Upper lobe of left lung (tissue), 6 donors: Measurements from ENCODE around the gene OR52N1. TPM values are rescaled to one million over a fixed set of nuclear protein-coding genes. Genes with fewer than 3 reads are reported as not detected.

Experiments used
- ATAC-seq, 2 donors: fragments of 200-7000 bp; cut with Tn5 transposase; one replicate each; pipeline ENCODE4 v1.9.1; 2022; ENCODE audit warnings: mild to moderate bottlenecking in 2 of 2, moderate library complexity in 2 of 2; ENCODE audit not compliant: low FRiP score in 2 of 2
- DNase-seq, 2 donors: peaks; one replicate each; pipeline ENCODE4 v3.0.0-alpha.2; 2019 to 2020
- H3K27ac ChIP-seq, 4 donors: fragments of 200-600 bp; sonication (generic); one replicate each; pipeline ENCODE4 v1.5.1; 2016 to 2019
- H3K27me3 ChIP-seq, 4 donors: fragments of 200-600 bp; sonication (generic); one replicate each; pipeline ENCODE4 v1.5.1; 2017 to 2019
- H3K36me3 ChIP-seq, 4 donors: fragments of 200-600 bp; sonication (generic); one replicate each; pipeline ENCODE4 v1.5.1; 2016 to 2019
- H3K4me1 ChIP-seq, 4 donors: fragments of 200-600 bp; sonication (generic); one replicate each; pipeline ENCODE4 v1.5.1; 2018 to 2019
- H3K4me3 ChIP-seq, 4 donors: fragments of 200-600 bp; sonication (generic); one replicate each; pipeline ENCODE4 v1.5.1; 2017 to 2019; ENCODE audit warnings: mild to moderate bottlenecking in 2 of 4, moderate library complexity in 1 of 4
- H3K9me3 ChIP-seq, 4 donors: fragments of 200-600 bp; sonication (generic); one replicate each; pipeline ENCODE4 v1.5.1; 2018 to 2019
- CTCF ChIP-seq, 6 experiments: fragments of 450-650 bp in 4 of 6; fragments of 200-600 bp in 2 of 6; sonication (generic) in 2 of 6; IDR thresholded peaks; one replicate each; pipeline ENCODE4 v1.5.1; 2016 to 2019; ENCODE audit warnings: antibody characterized with exemption in 6 of 6
- EP300 ChIP-seq, 4 donors: sonication (generic); formaldehyde crosslinking; IDR thresholded peaks; one replicate each; pipeline ENCODE4 v1.5.1; 2017; ENCODE audit warnings: antibody characterized with exemption in 4 of 4, control low read depth in 2 of 4
- POLR2A ChIP-seq, 4 donors: fragments of 450-650 bp; IDR thresholded peaks; one replicate each; pipeline ENCODE4 v1.5.1; 2016 to 2017; ENCODE audit warnings: antibody characterized with exemption in 4 of 4, mild to moderate bottlenecking in 2 of 4
- POLR2AphosphoS5 ChIP-seq, 2 donors: sonication (generic); formaldehyde crosslinking; IDR thresholded peaks; one replicate each; pipeline ENCODE4 v1.5.1; 2017; ENCODE audit warnings: antibody characterized with exemption in 2 of 2
- WGBS, 2 donors: methylation state at CpG; one replicate each; pipeline ENCODE4 v1.1.5; 2017 to 2018; 5-methylcytosine and 5-hydroxymethylcytosine counted together
- total RNA-seq, 6 donors: library from RNA; depleted of rRNA in 4 of 6; stranded (reverse); fragments of >200 nt in 4 of 6; gene quantifications; one replicate each; pipeline versions ENCODE4 v1.1.0 to v1.2.1, GENCODE V29; 2016 to 2021
- donor health status: DM: no; HTN: no; CAD: no; lungs with moderate emphysema.
- donor health status: DM: no; HTN: yes; CAD: no; lungs with severe emphysema.

OR52N1 gene
- total RNA-seq, 6 donors from 2014 or later: 0.20 TPM; not detected in 5

GRCh38 chr11:5737670-5738392 is 53.2 kb downstream of the OR52N1 start:
- Histone ChIP-seq H3K4me1 (no peaks in the 10 kb centered on the region), H3K4me3 (no peak overlapping the region), H3K27ac (no peak overlapping the region), H3K36me3 (no peaks in the 10 kb centered on the region), H3K9me3 (peaks cover 0 to 6% (median 1%) of the 10 kb centered on the region in 4 donors), H3K27me3 (no peaks in the 10 kb centered on the region)
- no peak for TF ChIP-seq POLR2A (IDR thresholded peaks at IDR 0.05)
- no peak for TF ChIP-seq EP300 (IDR thresholded peaks at IDR 0.05)
- no peak for TF ChIP-seq POLR2AphosphoS5 (IDR thresholded peaks at IDR 0.05)
- TF ChIP-seq CTCF (IDR thresholded peaks at IDR 0.05): no peak
- DNase-seq (no peak), ATAC-seq (no peak)
- 83 to 94% methylated on average over 6 of the region's 6 CpGs for WGBS, 2 donors

- no peak for ATAC-seq
Measured at GRCh38 chr11:5737091-5737490, 54.0 kb downstream of the OR52N1 start.

More at GRCh38 chr11:5737091-5737490, 54.0 kb downstream of the OR52N1 start:
- no peaks in the 10 kb centered on the region for H3K27me3 ChIP-seq
- DNase-seq: no peak
- H3K36me3 ChIP-seq: no peaks in the 10 kb centered on the region
- H3K4me1 ChIP-seq: no peaks in the 10 kb centered on the region
- no peak overlapping the region for H3K4me3 ChIP-seq
- no peak for TF ChIP-seq EP300 (IDR thresholded peaks at IDR 0.05)
- TF ChIP-seq POLR2AphosphoS5 (IDR thresholded peaks at IDR 0.05): no peak
- no peak for TF ChIP-seq POLR2A (IDR thresholded peaks at IDR 0.05)
- TF ChIP-seq CTCF (IDR thresholded peaks at IDR 0.05): no peak
- H3K27ac ChIP-seq: no peak overlapping the region
- H3K9me3 ChIP-seq: peaks cover 0 to 6% (median 1%) of the 10 kb centered on the region in 4 donors

Other genes with a start within 250 kb of the OR52N1 start
- gene OR52H1, start 242.7 kb downstream of the OR52N1 start, total RNA-seq: under 1 TPM in 2 of 6 donors, not detected in 4; 0.24 to 0.55 TPM
- not detected for gene OR52B6, start 210.4 kb downstream of the OR52N1 start, total RNA-seq
- gene TRIM6, start 194.6 kb downstream of the OR52N1 start, total RNA-seq: 1 to 10 TPM; 1.0 to 8.8 (median 2.1) TPM
- gene TRIM34, start 166.3 kb downstream of the OR52N1 start, total RNA-seq: 10 to 100 TPM in 2 of 6 donors, 1 to 10 TPM in 4; 5.8 to 15.0 (median 8.4) TPM
- 10 to 100 TPM; 21.1 to 53.0 (median 35.9) TPM for gene TRIM5, start 106.2 kb downstream of the OR52N1 start, total RNA-seq
- gene TRIM22, start 101.5 kb downstream of the OR52N1 start, total RNA-seq: 100 to 1,000 TPM in 4 of 6 donors, 10 to 100 TPM in 2; 82.2 to 262 (median 162) TPM
- 1 to 10 TPM in 1 of 6 donors, under 1 TPM in 1, not detected in 4; 0.30 to 1.0 TPM for gene OR56B1, start 54.8 kb downstream of the OR52N1 start, total RNA-seq
- gene OR52N4, start 37.0 kb downstream of the OR52N1 start, total RNA-seq: 1 to 10 TPM in 1 of 6 donors, under 1 TPM in 3, not detected in 2; 0.20 to 1.9 (median 0.72) TPM
- gene OR52N5, start 7.9 kb downstream of the OR52N1 start, total RNA-seq: not detected
- gene OR52N2, start 17.7 kb upstream of the OR52N1 start, total RNA-seq: not detected
- gene OR52E6, start 50.6 kb upstream of the OR52N1 start, total RNA-seq: not detected
- gene OR52E8, start 66.4 kb upstream of the OR52N1 start, total RNA-seq: not detected
- not detected for gene OR52E4, start 89.4 kb upstream of the OR52N1 start, total RNA-seq
- gene OR52E5, start 101.9 kb upstream of the OR52N1 start, total RNA-seq: not detected
- gene OR56A3, start 151.0 kb upstream of the OR52N1 start, total RNA-seq: not detected
- not detected for gene OR56A5, start 177.2 kb upstream of the OR52N1 start, total RNA-seq
- gene OR52L1, start 195.7 kb upstream of the OR52N1 start, total RNA-seq: not detected
- not detected for gene OR56A4, start 215.7 kb upstream of the OR52N1 start, total RNA-seq
- under 1 TPM in 1 of 6 donors, not detected in 5; 0.15 TPM for gene OR56A1, start 239.5 kb upstream of the OR52N1 start, total RNA-seq